Sigmoid colon (tissue), 7 donors: ENCODE results near the gene KRTAP10-6. TPM values are rescaled to one million over a fixed set of nuclear protein-coding genes. Genes with fewer than 3 reads are reported as not detected.
"Not testable (repeated sequence)": the region's sequence is repeated elsewhere in the genome, so short reads cannot be mapped to it uniquely, and the experiment has no call there.

Experiments used
- DNase-seq: peaks from one replicate; pipeline ENCODE4 v3.0.0-alpha.2; 2019
- H3K27ac ChIP-seq, 4 donors: fragments of 200-600 bp; sonication (generic); one replicate each; pipeline ENCODE4 v1.5.1; 2016 to 2019; ENCODE audit warnings: mild to moderate bottlenecking in 1 of 4
- H3K27me3 ChIP-seq, 3 donors: fragments of 200-600 bp; sonication (generic); one replicate each; pipeline ENCODE4 v1.5.1; 2019; ENCODE audit warnings: mild to moderate bottlenecking in 1 of 3
- H3K36me3 ChIP-seq, 4 donors: fragments of 200-600 bp; sonication (generic); one replicate each; pipeline ENCODE4 v1.5.1; 2016 to 2019
- H3K4me1 ChIP-seq, 4 donors: fragments of 200-600 bp; sonication (generic); one replicate each; pipeline ENCODE4 v1.5.1; 2017 to 2019
- H3K4me3 ChIP-seq, 4 donors: fragments of 200-600 bp; sonication (generic); one replicate each; pipeline ENCODE4 v1.5.1; 2017 to 2019; ENCODE audit warnings: mild to moderate bottlenecking in 2 of 4, moderate library complexity in 1 of 4
- H3K9me3 ChIP-seq, 4 donors: fragments of 200-600 bp in 3 of 4; sonication (generic) in 3 of 4; one replicate each; pipeline versions ENCODE4 v1.5.1 to v1.6.1; 2013 to 2019
- CTCF ChIP-seq, 4 experiments: fragments of 450-650 bp in 3 of 4; fragments of 200-600 bp in 1 of 4; IDR thresholded peaks; one replicate each; pipeline ENCODE4 v1.5.1; 2016 to 2019; ENCODE audit warnings: antibody characterized with exemption in 4 of 4, mild to moderate bottlenecking in 3 of 4, moderate library complexity in 2 of 4
- EP300 ChIP-seq, 4 donors: sonication (generic); formaldehyde crosslinking; IDR thresholded peaks; one replicate each; pipeline ENCODE4 v1.6.1; 2017; ENCODE audit warnings: antibody characterized with exemption in 4 of 4
- POLR2A ChIP-seq, 2 donors: fragments of 450-650 bp; IDR thresholded peaks; one replicate each; pipeline ENCODE4 v1.6.1; 2016; ENCODE audit warnings: antibody characterized with exemption in 2 of 2, mild to moderate bottlenecking in 2 of 2, moderate library complexity in 2 of 2
- POLR2AphosphoS5 ChIP-seq, 4 donors: sonication (generic); formaldehyde crosslinking; IDR thresholded peaks; one replicate each; pipeline ENCODE4 v1.6.1; 2017; ENCODE audit warnings: antibody characterized with exemption in 4 of 4
- WGBS, 2 donors: extraction: QIAGEN DNeasy Blood & Tissue Kit; methylation state at CpG; one replicate each; pipeline ENCODE4 v1.1.7; 2013; 5-methylcytosine and 5-hydroxymethylcytosine counted together
- intact Hi-C: fragments of 100-400 bp; cut with DNase I; formaldehyde crosslinking; loops from one replicate; pipeline ENCODE4 v1.15.1; 2023
- polyA plus RNA-seq, 3 donors: library from polyadenylated mRNA; stranded (reverse); fragments of 200-250 nt; gene quantifications; one replicate each; pipeline ENCODE4 v1.2.3, GENCODE V29; 2013
- total RNA-seq, 4 donors: library from RNA; depleted of rRNA; stranded (reverse); fragments of >200 nt; gene quantifications; one replicate each; pipeline ENCODE4 v1.1.0, GENCODE V29; 2016
- donor health status: healthy with polysubstance abuse.
- donor health status: Bipolar disorder and iron deficiency.
- donor health status: healthy.

KRTAP10-6 gene
- total and polyA plus RNA-seq, 7 donors, result not detected

GRCh38 chr21:44614161-44614631 is 21.9 kb upstream of the KRTAP10-6 start:
- 82 to 83% methylated on average over 20 of the region's 20 CpGs for WGBS, 2 donors
- intact Hi-C loops, result no loop called here
- H3K27me3 ChIP-seq, result peaks cover 0 to 23% (median 9%) of the 10 kb centered on the region in 3 donors
- no peak overlapping the region for H3K4me3 ChIP-seq
- H3K27ac ChIP-seq, result no peak overlapping the region
- no peaks in the 10 kb centered on the region for H3K4me1 ChIP-seq
- no peak for DNase-seq
- TF ChIP-seq POLR2A (IDR thresholded peaks at IDR 0.05) (no peak), EP300 (IDR thresholded peaks at IDR 0.05) (no peak), POLR2AphosphoS5 (IDR thresholded peaks at IDR 0.05) (no peak)
- H3K36me3 ChIP-seq, result no peaks in the 10 kb centered on the region
- H3K9me3 ChIP-seq, result peaks cover 0 to 15% (median 2%) of the 10 kb centered on the region in 4 donors

GRCh38 chr21:44613386-44614155 is 21.3 kb upstream of the KRTAP10-6 start:
- Histone ChIP-seq H3K9me3 (peaks cover 0 to 17% (median 2%) of the 10 kb centered on the region in 4 donors), H3K27me3 (peaks cover 0 to 23% (median 9%) of the 10 kb centered on the region in 3 donors), H3K36me3 (no peaks in the 10 kb centered on the region), H3K27ac (no peak overlapping the region), H3K4me3 (no peak overlapping the region), H3K4me1 (no peaks in the 10 kb centered on the region)
- no peak for TF ChIP-seq EP300 (IDR thresholded peaks at IDR 0.05)
- no peak for TF ChIP-seq CTCF (IDR thresholded peaks at IDR 0.05)
- no peak for TF ChIP-seq POLR2A (IDR thresholded peaks at IDR 0.05)
- no peak for TF ChIP-seq POLR2AphosphoS5 (IDR thresholded peaks at IDR 0.05)
- intact Hi-C loops, result no loop called here
- DNase-seq, result no peak
- WGBS, 2 donors, result 87 to 88% methylated on average over 26 of the region's 26 CpGs

GRCh38 chr21:44612669-44613229 is 20.4 kb upstream of the KRTAP10-6 start:
- Histone ChIP-seq H3K9me3 (peaks cover 0 to 17% (median 2%) of the 10 kb centered on the region in 4 donors), H3K27ac (no peak overlapping the region), H3K36me3 (no peaks in the 10 kb centered on the region), H3K4me1 (no peaks in the 10 kb centered on the region), H3K4me3 (no peak overlapping the region), H3K27me3 (peaks cover 0 to 23% (median 9%) of the 10 kb centered on the region in 3 donors)
- TF ChIP-seq POLR2AphosphoS5 (IDR thresholded peaks at IDR 0.05), result no peak
- TF ChIP-seq CTCF (IDR thresholded peaks at IDR 0.05), result no peak
- TF ChIP-seq EP300 (IDR thresholded peaks at IDR 0.05), result no peak
- no peak for TF ChIP-seq POLR2A (IDR thresholded peaks at IDR 0.05)
- peak; percentile 60 for DNase-seq
- intact Hi-C loops, result no loop called here
- WGBS, 2 donors, result 75 to 84% methylated on average over 13 of the region's 13 CpGs

GRCh38 chr21:44612029-44612486 is 19.8 kb upstream of the KRTAP10-6 start, which contains the start of gene KRTAP10-8:
TSS of gene KRTAP10-8 (plus strand) at chr21:44612079. CDS start at chr21:44612101, 22 bp downstream.
- DNase-seq, result peak; percentile 57
- Histone ChIP-seq H3K36me3 (no peaks in the 10 kb centered on the region), H3K4me1 (no peaks in the 10 kb centered on the region), H3K9me3 (peaks cover 0 to 17% (median 2%) of the 10 kb centered on the region in 4 donors), H3K27me3 (peaks cover 0 to 18% (median 9%) of the 10 kb centered on the region in 3 donors), H3K4me3 (no peak within 1 kb of the TSS), H3K27ac (no peak within 1 kb of the TSS)
- 70 to 89% methylated on average over 8 of the region's 8 CpGs for WGBS, 2 donors
- intact Hi-C loops, result no loop called here
- no peak for TF ChIP-seq POLR2AphosphoS5 (IDR thresholded peaks at IDR 0.05)
- no peak for TF ChIP-seq CTCF (IDR thresholded peaks at IDR 0.05)
- TF ChIP-seq EP300 (IDR thresholded peaks at IDR 0.05), result no peak
- no peak for TF ChIP-seq POLR2A (IDR thresholded peaks at IDR 0.05)

GRCh38 chr21:44611551-44611950 is 19.2 kb upstream of the KRTAP10-6 start:
- no peak for DNase-seq
- Histone ChIP-seq H3K9me3 (peaks cover 0 to 17% (median 2%) of the 10 kb centered on the region in 4 donors), H3K27ac (no peak overlapping the region), H3K4me1 (no peaks in the 10 kb centered on the region), H3K4me3 (no peak overlapping the region), H3K36me3 (no peaks in the 10 kb centered on the region), H3K27me3 (peaks cover 0 to 18% (median 9%) of the 10 kb centered on the region in 3 donors)
- TF ChIP-seq POLR2A (IDR thresholded peaks at IDR 0.05), result no peak
- no peak for TF ChIP-seq CTCF (IDR thresholded peaks at IDR 0.05)
- no peak for TF ChIP-seq POLR2AphosphoS5 (IDR thresholded peaks at IDR 0.05)
- TF ChIP-seq EP300 (IDR thresholded peaks at IDR 0.05), result no peak
- intact Hi-C loops, result no loop called here
- WGBS, 2 donors, result 77 to 88% methylated on average over 4 of the region's 4 CpGs

GRCh38 chr21:44610157-44610843 is 18.0 kb upstream of the KRTAP10-6 start:
- H3K36me3 ChIP-seq, H3K4me1 ChIP-seq, DNase-seq, H3K27ac ChIP-seq, intact Hi-C loops, H3K4me3 ChIP-seq: not testable (repeated sequence)
- H3K9me3 ChIP-seq, result peaks cover 0 to 17% (median 2%) of the 10 kb centered on the region in 4 donors
- WGBS, 2 donors, result 94 to 96% methylated on average over 7 of the region's 7 CpGs
- H3K27me3 ChIP-seq, result peaks cover 0 to 18% (median 9%) of the 10 kb centered on the region in 3 donors
